Endodermal cell (in vitro differentiated cells): ENCODE results near the gene ALOX12. TPM values are rescaled to one million over a fixed set of nuclear protein-coding genes. Genes with fewer than 3 reads are reported as not detected.

Experiments used
- DNase-seq: peaks from one replicate; pipeline ENCODE4 v3.0.0-alpha.2; 2017
- H3K27ac ChIP-seq: 2 replicates; pipeline ENCODE4 v1.5.1; 2013; ENCODE audit warnings: mild to moderate bottlenecking, low read depth, low read length, moderate library complexity
- H3K27me3 ChIP-seq: 2 replicates; pipeline ENCODE4 v1.6.1; 2013; ENCODE audit warnings: mild to moderate bottlenecking, low read length, moderate library complexity; ENCODE audit not compliant: insufficient read depth, control insufficient read depth, poor library complexity, severe bottlenecking
- H3K36me3 ChIP-seq: 2 replicates; pipeline ENCODE4 v1.7.0; 2013; ENCODE audit warnings: mild to moderate bottlenecking, low read length, moderate library complexity; ENCODE audit not compliant: control insufficient read depth, insufficient read depth
- H3K4me1 ChIP-seq: one replicate; pipeline ENCODE4 v1.7.0; 2013; ENCODE audit warnings: low read length; ENCODE audit not compliant: control insufficient read depth, insufficient read depth
- H3K4me3 ChIP-seq: 2 replicates; pipeline ENCODE4 v1.5.1; 2013; ENCODE audit warnings: mild to moderate bottlenecking, low read length, moderate library complexity
- H3K9ac ChIP-seq: 2 replicates; pipeline ENCODE4 v1.6.1; 2013; ENCODE audit warnings: mild to moderate bottlenecking, low read length, moderate library complexity; ENCODE audit not compliant: poor library complexity, severe bottlenecking; ENCODE audit errors: extremely low read depth
- H3K9me3 ChIP-seq: 2 replicates; pipeline ENCODE4 v1.6.1; 2013; ENCODE audit warnings: mild to moderate bottlenecking, low read length, moderate library complexity; ENCODE audit not compliant: control insufficient read depth
- H3K27ac Mint-ChIP-seq: 2 replicates; pipeline ENCODE4 v1.8.0; 2020; ENCODE audit warnings: mixed read lengths
- H3K27me3 Mint-ChIP-seq: 2 replicates; pipeline ENCODE4 v1.8.0; 2021; ENCODE audit warnings: mild to moderate bottlenecking, mixed read lengths; ENCODE audit not compliant: insufficient read depth
- H3K36me3 Mint-ChIP-seq: 2 replicates; pipeline ENCODE4 v1.8.0; 2020; ENCODE audit warnings: low read depth, mixed read lengths
- H3K4me1 Mint-ChIP-seq: 2 replicates; pipeline ENCODE4 v1.8.0; 2020; ENCODE audit warnings: mixed read lengths
- H3K4me3 Mint-ChIP-seq: 2 replicates; pipeline ENCODE4 v1.8.0; 2020; ENCODE audit warnings: mild to moderate bottlenecking, moderate library complexity, mixed read lengths
- H3K9me3 Mint-ChIP-seq: 2 replicates; pipeline ENCODE4 v1.8.0; 2020; ENCODE audit warnings: mild to moderate bottlenecking, mixed read lengths
- WGBS, 2 experiments: methylation state at CpG; one replicate each; pipeline versions ENCODE4 v1.1.5 to v1.1.7; 2013; ENCODE audit warnings: missing lambda C conversion rate in 2 of 2, mixed read lengths in 1 of 2; ENCODE audit not compliant: insufficient coverage in 1 of 2, insufficient read length in 1 of 2; 5-methylcytosine and 5-hydroxymethylcytosine counted together
- long read RNA-seq, 4 experiments: library from polyadenylated mRNA in 2 of 4; library from RNA in 1 of 4; library from capped mRNA in 1 of 4; stranded (forward) in 3 of 4; unstranded in 1 of 4; transcript quantifications; one replicate each; pipeline ENCODE4 v2.0.0, GENCODE V29; 2020 to 2021; ENCODE audit warnings: inconsistent platforms in 1 of 4
- polyA plus RNA-seq, 2 experiments: library from polyadenylated mRNA; stranded (reverse); fragments of 50-300 nt; gene quantifications; one replicate each; pipeline ENCODE4 v1.2.3, GENCODE V29; 2013
- total RNA-seq, 2 donors: library from RNA; stranded (reverse); fragmentation: NEBNext Ultra II Directional in 1 of 2; extraction: Animal tissue kit (Norgen Biotek cat#: 25700) in 1 of 2; gene quantifications; 2 replicates in 1 of 2; 3 replicates in 1 of 2; pipeline ENCODE4 v1.2.1, GENCODE V29; 2021
- TF ChIP-seq, protein P1 (sequence below): fragments of 200-600 bp; sonication (generic); conservative IDR thresholded peaks from 2 replicates; pipeline ENCODE4 v1.5.0; 2021; ENCODE audit warnings: antibody characterized with exemption, mild to moderate bottlenecking

Gene ALOX12, protein sequence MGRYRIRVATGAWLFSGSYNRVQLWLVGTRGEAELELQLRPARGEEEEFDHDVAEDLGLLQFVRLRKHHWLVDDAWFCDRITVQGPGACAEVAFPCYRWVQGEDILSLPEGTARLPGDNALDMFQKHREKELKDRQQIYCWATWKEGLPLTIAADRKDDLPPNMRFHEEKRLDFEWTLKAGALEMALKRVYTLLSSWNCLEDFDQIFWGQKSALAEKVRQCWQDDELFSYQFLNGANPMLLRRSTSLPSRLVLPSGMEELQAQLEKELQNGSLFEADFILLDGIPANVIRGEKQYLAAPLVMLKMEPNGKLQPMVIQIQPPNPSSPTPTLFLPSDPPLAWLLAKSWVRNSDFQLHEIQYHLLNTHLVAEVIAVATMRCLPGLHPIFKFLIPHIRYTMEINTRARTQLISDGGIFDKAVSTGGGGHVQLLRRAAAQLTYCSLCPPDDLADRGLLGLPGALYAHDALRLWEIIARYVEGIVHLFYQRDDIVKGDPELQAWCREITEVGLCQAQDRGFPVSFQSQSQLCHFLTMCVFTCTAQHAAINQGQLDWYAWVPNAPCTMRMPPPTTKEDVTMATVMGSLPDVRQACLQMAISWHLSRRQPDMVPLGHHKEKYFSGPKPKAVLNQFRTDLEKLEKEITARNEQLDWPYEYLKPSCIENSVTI
- under 1 TPM; 0.46 to 0.92 TPM for total RNA-seq
- polyA plus RNA-seq (2013, experiment 1 of 2), result 0.18 TPM
- polyA plus RNA-seq (2013, experiment 2 of 2), result not detected
- long read RNA-seq, experiment 1, result 0 reads
- long read RNA-seq, experiment 2, partial matches to known transcripts, result 0 of 3 reads
- long read RNA-seq, experiment 2, other reads (novel, unspliced or antisense), result 1 of 3 reads
- long read RNA-seq, experiment 3, partial matches to known transcripts, result 0 of 6 reads
- long read RNA-seq, experiment 3, other reads (novel, unspliced or antisense), result 3 of 6 reads
- long read RNA-seq, experiment 4, result 0 reads

DNA sequence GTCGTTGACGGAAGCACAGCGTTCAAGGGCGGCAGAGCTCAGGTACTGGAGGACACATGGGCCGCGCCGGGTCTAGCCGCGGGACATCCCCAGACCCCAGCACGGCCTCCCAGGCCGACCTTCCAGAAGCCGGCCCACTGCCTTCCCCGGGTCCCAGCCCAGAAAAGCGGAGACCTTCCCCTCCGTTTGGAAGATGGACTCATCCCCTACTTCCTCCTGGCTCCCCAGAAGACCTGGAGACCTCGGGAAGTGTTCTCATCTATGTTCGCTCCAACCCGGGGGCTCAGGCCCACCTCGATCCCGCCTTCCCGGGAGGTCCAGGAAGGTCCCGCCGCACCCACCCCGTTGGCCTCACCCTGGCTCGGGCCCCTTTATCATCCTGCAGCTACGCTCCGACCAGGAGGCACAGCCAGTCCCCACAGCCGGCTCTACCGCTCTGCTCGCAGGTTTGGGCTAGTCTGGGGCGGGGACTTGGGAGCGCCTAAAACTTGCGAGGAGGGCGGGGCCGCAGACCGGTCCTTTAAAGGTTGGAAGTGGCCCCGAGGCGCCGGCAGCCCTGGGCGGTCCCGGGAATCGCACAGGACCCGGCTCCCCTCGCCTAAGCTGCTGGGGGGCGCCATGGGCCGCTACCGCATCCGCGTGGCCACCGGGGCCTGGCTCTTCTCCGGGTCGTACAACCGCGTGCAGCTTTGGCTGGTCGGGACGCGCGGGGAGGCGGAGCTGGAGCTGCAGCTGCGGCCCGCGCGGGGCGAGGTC is at the start of gene ALOX12:
Gene ALOX12 (plus strand): TSS at position 550 of the 756 bp plus-strand sequence. CDS start 69 bp downstream, at position 619.
- H3K36me3 ChIP-seq, result peaks cover 14% of the 10 kb centered on the region
- no peaks in the 10 kb centered on the region for H3K4me1 Mint-ChIP-seq
- no peak within 1 kb of the TSS for H3K27ac ChIP-seq
- no peak within 1 kb of the TSS for H3K4me3 ChIP-seq
- peaks cover 20% of the 10 kb centered on the region for H3K27me3 ChIP-seq
- no peaks in the 10 kb centered on the region for H3K4me1 ChIP-seq
- peak within 1 kb of the TSS; percentile 62 for H3K4me3 Mint-ChIP-seq
- H3K9me3 Mint-ChIP-seq, result no peaks in the 10 kb centered on the region
- 31 to 52% methylated on average over 30 to 64 of the region's 64 CpGs for WGBS, 2 experiments
- no peaks in the 10 kb centered on the region for H3K9me3 ChIP-seq
- DNase-seq, result peak; percentile 93
- no peak within 1 kb of the TSS for H3K9ac ChIP-seq
- H3K27me3 Mint-ChIP-seq, result peaks cover 58% of the 10 kb centered on the region
- TF ChIP-seq, protein P1, sequence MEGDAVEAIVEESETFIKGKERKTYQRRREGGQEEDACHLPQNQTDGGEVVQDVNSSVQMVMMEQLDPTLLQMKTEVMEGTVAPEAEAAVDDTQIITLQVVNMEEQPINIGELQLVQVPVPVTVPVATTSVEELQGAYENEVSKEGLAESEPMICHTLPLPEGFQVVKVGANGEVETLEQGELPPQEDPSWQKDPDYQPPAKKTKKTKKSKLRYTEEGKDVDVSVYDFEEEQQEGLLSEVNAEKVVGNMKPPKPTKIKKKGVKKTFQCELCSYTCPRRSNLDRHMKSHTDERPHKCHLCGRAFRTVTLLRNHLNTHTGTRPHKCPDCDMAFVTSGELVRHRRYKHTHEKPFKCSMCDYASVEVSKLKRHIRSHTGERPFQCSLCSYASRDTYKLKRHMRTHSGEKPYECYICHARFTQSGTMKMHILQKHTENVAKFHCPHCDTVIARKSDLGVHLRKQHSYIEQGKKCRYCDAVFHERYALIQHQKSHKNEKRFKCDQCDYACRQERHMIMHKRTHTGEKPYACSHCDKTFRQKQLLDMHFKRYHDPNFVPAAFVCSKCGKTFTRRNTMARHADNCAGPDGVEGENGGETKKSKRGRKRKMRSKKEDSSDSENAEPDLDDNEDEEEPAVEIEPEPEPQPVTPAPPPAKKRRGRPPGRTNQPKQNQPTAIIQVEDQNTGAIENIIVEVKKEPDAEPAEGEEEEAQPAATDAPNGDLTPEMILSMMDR, result no peak
- no peak within 1 kb of the TSS for H3K27ac Mint-ChIP-seq
- H3K36me3 Mint-ChIP-seq, result peaks cover 33% of the 10 kb centered on the region

DNA sequence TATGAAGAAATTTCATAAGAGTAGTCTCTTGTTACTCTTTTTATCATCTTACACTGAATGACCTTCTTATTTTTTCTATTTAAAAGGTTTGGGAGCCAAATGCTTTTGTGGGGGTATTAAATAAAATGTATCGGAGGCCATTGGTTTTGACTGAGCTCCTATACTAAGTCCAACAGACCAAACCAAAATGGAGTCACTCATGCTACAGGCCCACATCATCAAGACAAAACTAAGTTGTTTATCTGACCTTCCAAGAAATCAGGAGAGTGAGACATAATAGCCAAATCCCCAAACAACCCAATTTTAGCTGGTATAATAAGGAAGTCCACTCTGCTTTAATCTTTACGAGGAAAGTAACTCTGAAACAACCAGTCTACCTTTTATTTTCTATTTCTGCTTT is 48.1 kb upstream of the ALOX12 start:
- H3K4me3 ChIP-seq, result no peak overlapping the region
- peaks cover 3% of the 10 kb centered on the region for H3K9me3 Mint-ChIP-seq

More for the DNA sequence above, 48.1 kb upstream of the ALOX12 start:
- H3K4me1 Mint-ChIP-seq, result no peaks in the 10 kb centered on the region
- WGBS, 2 experiments, result 94 to 100% methylated on average over 1 to 2 of the region's 2 CpGs
- no peak overlapping the region for H3K4me3 Mint-ChIP-seq
- no peak overlapping the region for H3K27ac ChIP-seq
- peaks cover 3% of the 10 kb centered on the region for H3K36me3 Mint-ChIP-seq
- H3K9me3 ChIP-seq, result no peaks in the 10 kb centered on the region
- DNase-seq, result no peak
- TF ChIP-seq, protein P1, result no peak
- H3K36me3 ChIP-seq, result no peaks in the 10 kb centered on the region
- H3K9ac ChIP-seq, result no peak overlapping the region
- peaks cover 4% of the 10 kb centered on the region for H3K27me3 Mint-ChIP-seq
- peaks cover 3% of the 10 kb centered on the region for H3K27me3 ChIP-seq
- no peaks in the 10 kb centered on the region for H3K4me1 ChIP-seq
- no peak overlapping the region for H3K27ac Mint-ChIP-seq
